AG09319 (cell line): ENCODE results near the gene SRPK3.

Experiments used
- DNase-seq: peaks from one replicate; pipeline ENCODE4 v3.0.0-alpha.2; 2010; ENCODE audit warnings: low read depth; ENCODE audit errors: extremely low read depth
- TF ChIP-seq, protein P1 (sequence below): IDR thresholded peaks from 2 replicates; pipeline ENCODE4 v1.5.1; 2011; ENCODE audit warnings: low read depth, mild to moderate bottlenecking, inconsistent platforms, low read length, moderate library complexity

SRPK3 gene

DNA sequence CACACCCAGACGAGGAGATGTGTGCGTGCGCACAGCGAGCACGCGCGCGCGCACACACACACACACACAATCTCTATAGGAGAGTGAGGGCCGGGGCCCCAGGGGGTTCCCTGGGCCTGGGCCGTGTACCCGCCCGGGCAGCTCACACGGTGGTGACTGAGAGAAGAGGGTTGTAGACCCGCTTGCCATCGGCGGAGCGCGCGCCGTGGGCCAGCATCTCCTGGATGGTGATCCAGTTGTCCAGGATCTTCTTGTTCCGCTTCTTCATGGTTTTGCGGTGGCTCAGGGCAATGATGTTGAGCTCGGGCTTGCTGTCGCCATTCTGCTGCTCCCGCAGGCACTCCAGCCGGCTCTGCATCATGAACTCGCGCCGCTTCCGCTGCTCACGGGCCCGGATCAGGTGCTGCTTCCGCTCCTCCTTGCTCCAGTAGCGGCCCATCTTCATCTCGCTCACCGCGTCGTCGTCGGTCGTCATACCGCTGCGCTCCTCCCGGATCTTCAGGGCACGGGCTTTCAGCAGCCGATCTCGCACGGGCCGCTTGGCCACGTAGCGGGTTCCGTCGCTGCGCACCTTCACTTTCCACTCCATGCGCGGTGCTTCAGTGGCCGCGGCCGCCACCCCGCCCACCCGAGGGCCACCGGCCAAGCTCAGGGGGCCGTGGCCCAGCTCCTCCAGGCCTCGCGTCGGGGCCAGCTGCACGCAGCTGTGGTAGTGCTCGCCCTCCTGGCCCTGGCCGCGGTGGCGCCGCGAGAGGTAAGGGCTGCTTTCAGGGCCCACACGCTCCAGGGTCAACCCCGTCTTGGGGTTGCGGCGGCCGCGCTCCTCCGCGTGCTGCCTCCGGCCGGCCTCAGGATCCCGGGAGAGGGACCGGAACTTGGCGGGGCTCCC lies 22.6 kb downstream of the SRPK3 start:
- no peak for DNase-seq
- TF ChIP-seq, protein P1, sequence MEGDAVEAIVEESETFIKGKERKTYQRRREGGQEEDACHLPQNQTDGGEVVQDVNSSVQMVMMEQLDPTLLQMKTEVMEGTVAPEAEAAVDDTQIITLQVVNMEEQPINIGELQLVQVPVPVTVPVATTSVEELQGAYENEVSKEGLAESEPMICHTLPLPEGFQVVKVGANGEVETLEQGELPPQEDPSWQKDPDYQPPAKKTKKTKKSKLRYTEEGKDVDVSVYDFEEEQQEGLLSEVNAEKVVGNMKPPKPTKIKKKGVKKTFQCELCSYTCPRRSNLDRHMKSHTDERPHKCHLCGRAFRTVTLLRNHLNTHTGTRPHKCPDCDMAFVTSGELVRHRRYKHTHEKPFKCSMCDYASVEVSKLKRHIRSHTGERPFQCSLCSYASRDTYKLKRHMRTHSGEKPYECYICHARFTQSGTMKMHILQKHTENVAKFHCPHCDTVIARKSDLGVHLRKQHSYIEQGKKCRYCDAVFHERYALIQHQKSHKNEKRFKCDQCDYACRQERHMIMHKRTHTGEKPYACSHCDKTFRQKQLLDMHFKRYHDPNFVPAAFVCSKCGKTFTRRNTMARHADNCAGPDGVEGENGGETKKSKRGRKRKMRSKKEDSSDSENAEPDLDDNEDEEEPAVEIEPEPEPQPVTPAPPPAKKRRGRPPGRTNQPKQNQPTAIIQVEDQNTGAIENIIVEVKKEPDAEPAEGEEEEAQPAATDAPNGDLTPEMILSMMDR, result no peak

DNA sequence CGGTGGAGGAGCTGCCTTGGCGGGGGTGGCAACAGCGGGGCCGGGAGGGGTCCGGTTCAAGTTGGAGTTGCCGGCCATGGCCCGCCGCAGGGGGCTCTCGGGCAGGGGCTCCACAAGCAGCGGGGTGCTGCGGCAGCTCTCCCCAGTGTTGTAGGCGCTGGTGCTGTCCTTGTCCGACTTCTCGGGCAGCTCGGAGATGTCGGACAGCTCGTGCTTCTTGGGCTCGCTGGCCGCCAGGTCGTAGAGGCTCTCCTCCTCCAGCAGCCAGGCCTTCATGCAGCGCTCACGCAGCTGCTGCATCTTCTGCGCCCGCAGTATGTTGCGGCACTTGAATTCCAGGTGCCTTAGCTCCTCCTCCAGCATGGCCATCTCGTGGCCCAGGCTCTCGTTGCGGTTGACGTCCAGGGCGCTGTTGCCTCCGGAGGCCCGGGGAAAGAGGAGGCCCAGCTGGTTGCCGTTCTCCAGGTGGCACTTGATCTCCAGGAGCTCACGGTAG lies 23.3 kb downstream of the SRPK3 start:
- DNase-seq, result no peak
- TF ChIP-seq, protein P1, result no peak

DNA sequence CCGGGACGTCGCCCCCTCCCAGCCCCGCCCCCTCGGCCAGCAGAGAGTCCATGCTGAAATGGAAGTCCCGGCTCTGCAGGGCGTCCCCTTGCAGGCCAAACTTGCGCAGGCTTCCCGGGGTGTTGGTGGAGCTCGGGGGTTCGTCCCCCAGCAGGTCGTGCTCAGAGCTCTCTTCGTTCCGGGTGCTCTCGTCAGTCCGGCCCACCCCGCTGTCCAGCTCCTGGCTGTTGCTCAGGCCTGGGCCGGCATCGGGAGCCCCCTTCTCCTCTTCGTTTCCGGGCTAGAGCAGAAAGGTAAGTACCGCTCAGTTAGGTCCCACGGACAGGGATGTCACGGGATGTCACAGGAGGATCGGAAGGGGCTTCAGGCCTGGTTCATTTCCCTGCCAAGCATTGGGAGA lies 23.8 kb downstream of the SRPK3 start:
- TF ChIP-seq, protein P1, result no peak
- DNase-seq, result no peak

DNA sequence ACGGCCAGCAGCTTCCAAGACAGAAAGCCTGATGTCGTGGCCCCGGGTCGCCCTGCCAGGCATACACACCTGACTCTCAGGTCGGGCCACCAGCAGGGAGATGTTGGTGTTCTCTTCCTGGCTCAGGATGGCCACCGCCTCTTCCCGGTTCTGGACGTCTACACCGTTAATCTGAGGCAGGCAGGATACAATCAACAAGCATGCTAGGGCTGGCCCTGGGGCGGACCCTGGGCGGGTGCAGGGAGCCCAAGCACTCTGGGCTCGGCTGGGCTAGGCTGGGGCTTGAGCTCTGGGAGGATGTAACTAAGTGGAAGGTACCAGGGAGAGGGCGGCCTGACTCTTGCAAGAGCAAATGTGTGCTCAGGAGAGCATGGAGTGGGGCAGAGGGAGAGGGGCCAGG lies 24.6 kb downstream of the SRPK3 start:
- TF ChIP-seq, protein P1, result no peak
- no peak for DNase-seq

DNA sequence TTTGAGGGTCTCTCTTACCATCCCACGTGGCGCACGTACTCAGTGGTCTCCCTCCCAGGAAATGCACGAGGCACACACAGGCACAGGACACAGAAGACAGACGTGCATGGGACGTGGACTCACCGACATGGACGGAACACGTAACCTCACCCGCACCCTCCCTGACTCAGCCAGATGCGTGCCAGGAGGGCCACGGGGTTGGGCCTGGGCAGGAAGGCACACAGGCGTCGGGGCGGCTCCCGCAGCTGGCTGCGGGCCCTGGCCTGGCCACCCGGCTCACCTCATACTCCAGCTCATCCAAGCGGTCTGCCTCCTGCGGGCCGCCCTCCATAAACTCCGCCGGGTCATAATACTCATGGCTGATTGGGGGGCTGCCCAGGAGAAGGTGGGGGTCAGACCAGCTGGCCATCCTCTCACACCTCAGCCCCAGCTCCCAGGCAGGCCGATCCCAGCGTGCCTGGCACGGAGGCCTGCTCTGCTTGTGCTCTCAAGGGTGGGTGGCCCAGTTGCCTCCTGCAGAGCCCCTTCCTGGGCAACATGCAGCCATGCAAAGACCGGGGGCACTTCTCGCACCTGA lies 26.2 kb downstream of the SRPK3 start:
- DNase-seq, result no peak
- TF ChIP-seq, protein P1, result no peak

DNA sequence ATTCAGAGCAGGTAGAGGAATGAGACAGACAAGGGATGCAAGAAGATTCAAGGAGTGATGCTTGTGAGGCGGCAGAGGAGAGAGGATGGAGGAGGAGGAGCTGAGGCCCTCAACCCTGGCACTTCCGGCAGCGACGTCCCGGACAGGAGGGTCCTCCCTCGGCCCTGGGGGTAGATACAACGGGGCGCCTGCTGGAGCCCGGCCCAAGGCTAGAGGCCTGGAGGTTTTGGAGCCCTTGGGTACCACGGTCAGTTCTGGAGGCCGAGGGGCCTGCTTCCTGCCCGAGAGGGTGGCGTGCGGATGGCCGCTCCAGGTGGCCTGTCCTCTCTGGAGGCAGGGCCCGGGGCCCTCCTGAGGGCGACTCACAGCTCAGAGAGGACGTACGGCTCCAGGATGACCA lies 27.1 kb downstream of the SRPK3 start:
- TF ChIP-seq, protein P1, result no peak
- no peak for DNase-seq

DNA sequence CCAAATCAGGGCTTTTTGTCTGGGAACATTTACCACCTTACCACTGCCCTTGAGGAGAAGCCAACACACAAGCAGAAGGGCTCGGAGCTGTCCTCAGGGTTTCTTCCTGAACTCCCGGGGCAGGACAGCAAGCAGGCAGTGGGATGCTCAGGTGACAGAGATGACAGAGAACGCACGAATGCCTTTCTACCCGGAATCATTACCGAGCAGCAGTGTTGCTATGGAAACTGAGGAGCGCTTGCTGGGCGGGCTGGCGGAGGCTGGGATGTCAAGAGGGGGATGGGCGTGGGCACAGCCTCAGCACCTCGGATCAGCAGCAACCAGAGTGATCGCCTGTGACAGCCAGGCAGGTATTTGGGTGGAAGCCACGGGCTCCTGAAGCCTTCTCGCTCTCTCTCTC lies 31.4 kb downstream of the SRPK3 start:
- DNase-seq, result no peak
- TF ChIP-seq, protein P1, result no peak
